Measurements from ENCODE around the gene USO1.

DNA sequence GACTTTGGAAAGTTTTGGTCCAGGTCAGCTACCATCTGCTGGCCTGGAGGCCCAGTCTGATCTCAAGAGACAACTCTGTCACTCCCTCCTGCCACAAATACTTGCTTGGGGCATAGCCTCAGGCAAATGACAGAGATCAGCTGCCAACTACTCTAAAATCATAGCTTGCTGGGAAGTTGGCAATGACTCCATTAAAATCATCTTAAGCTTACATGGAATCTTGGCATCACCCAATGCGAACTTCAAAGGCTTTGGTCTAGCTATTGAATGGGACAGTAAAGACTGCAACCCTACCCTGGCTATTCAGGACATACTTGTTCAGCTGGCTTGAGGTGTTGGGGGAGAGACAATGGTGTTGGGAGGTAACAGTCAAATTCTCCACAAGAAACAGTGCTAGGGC is 7.0 kb upstream of the USO1 start:
- TF ChIP-seq, protein P1, sequence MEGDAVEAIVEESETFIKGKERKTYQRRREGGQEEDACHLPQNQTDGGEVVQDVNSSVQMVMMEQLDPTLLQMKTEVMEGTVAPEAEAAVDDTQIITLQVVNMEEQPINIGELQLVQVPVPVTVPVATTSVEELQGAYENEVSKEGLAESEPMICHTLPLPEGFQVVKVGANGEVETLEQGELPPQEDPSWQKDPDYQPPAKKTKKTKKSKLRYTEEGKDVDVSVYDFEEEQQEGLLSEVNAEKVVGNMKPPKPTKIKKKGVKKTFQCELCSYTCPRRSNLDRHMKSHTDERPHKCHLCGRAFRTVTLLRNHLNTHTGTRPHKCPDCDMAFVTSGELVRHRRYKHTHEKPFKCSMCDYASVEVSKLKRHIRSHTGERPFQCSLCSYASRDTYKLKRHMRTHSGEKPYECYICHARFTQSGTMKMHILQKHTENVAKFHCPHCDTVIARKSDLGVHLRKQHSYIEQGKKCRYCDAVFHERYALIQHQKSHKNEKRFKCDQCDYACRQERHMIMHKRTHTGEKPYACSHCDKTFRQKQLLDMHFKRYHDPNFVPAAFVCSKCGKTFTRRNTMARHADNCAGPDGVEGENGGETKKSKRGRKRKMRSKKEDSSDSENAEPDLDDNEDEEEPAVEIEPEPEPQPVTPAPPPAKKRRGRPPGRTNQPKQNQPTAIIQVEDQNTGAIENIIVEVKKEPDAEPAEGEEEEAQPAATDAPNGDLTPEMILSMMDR (IDR thresholded peaks at IDR 0.05), result no peak
- TF ChIP-seq EP300 (IDR thresholded peaks at IDR 0.05) (no peak), POLR2A (IDR thresholded peaks at IDR 0.05) (no peak), POLR2AphosphoS5 (IDR thresholded peaks at IDR 0.05) (no peak)

Measured in gastroesophageal sphincter (tissue), 3 donors.